ENCODE data around the gene LRRC71. TPM values are rescaled to one million over a fixed set of nuclear protein-coding genes. Genes with fewer than 3 reads are reported as not detected.

Gene LRRC71
- total and polyA plus RNA-seq, 2 of the 8 experiments (the other 6 are each of a cell fraction or from before 2014, with no cell fraction given) = 0.05 TPM; not detected in 1

- no peak for TF ChIP-seq MAFK (IDR thresholded peaks at IDR 0.05; ENCODE audit: low read depth, low read length)
- TF ChIP-seq JUN (IDR thresholded peaks at IDR 0.05; ENCODE audit: low read depth, low read length) = no peak
- TF ChIP-seq SIN3A (conservative IDR thresholded peaks at IDR 0.05 in 1 of 2, IDR thresholded peaks at IDR 0.05 in 1 of 2; ENCODE audit: low read depth in 1 of 2, low read length in 2 of 2) = no peak
- TF ChIP-seq, protein P1, sequence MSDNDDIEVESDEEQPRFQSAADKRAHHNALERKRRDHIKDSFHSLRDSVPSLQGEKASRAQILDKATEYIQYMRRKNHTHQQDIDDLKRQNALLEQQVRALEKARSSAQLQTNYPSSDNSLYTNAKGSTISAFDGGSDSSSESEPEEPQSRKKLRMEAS (IDR thresholded peaks at IDR 0.05) = no peak
- no peak for TF ChIP-seq EZH2 (IDR thresholded peaks at IDR 0.05; ENCODE audit: low read depth, low read length, severe bottlenecking)
- no peak for TF ChIP-seq KDM4A (IDR thresholded peaks at IDR 0.05; ENCODE audit: low read depth, low read length, severe bottlenecking)
- no peak for TF ChIP-seq RXRA (IDR thresholded peaks at IDR 0.05; ENCODE audit: insufficient read depth, low read depth, low read length)
- TF ChIP-seq BRCA1 (IDR thresholded peaks at IDR 0.05; ENCODE audit: low read depth, low read length) = no peak
These were observed 12.7 kb downstream of the LRRC71 start (continued) for GRCh38 chr1:156933136-156933535.
